CD4-positive, CD25-positive, alpha-beta regulatory T cell (primary cell): Measurements from ENCODE around the gene MAP3K3. TPM values are rescaled to one million over a fixed set of nuclear protein-coding genes. Genes with fewer than 3 reads are reported as not detected.

Experiments used
- ATAC-seq, 2 donors: fragments of 150-1000 bp; cut with Tn5 transposase; one replicate each; pipeline ENCODE4 v1.10.0; 2021; ENCODE audit warnings: low read depth in 2 of 2, moderate number of reproducible peaks in 2 of 2, moderate library complexity in 1 of 2
- DNase-seq, 3 donors: peaks; one replicate each; pipeline versions ENCODE4 v3.0.0 to v3.0.0-alpha.2; 2012 to 2022; ENCODE audit warnings: mixed read lengths in 1 of 3
- H3K27ac ChIP-seq: one replicate; pipeline ENCODE4 v1.7.0; 2013; ENCODE audit warnings: mild to moderate bottlenecking, low read length; ENCODE audit not compliant: insufficient read depth, poor library complexity, severe bottlenecking
- H3K27me3 ChIP-seq: one replicate; pipeline ENCODE4 v1.7.0; 2013; ENCODE audit warnings: low read length; ENCODE audit not compliant: control insufficient read depth, insufficient read depth
- H3K36me3 ChIP-seq: one replicate; pipeline ENCODE4 v1.7.0; 2013; ENCODE audit warnings: mild to moderate bottlenecking, low read length, moderate library complexity; ENCODE audit not compliant: control insufficient read depth, insufficient read depth
- H3K4me1 ChIP-seq: 2 replicates; pipeline ENCODE4 v1.7.0; 2013; ENCODE audit warnings: mild to moderate bottlenecking, low read length; ENCODE audit not compliant: insufficient read depth, control insufficient read depth, poor library complexity, severe bottlenecking
- H3K4me3 ChIP-seq: one replicate; pipeline ENCODE4 v1.7.0; 2013; ENCODE audit warnings: low read depth, mild to moderate bottlenecking, low read length, moderate library complexity
- H3K9me3 ChIP-seq, 2 experiments: 1 replicate in 1 of 2; 2 replicates in 1 of 2; pipeline ENCODE4 v1.7.0; 2013; ENCODE audit warnings: low read length in 2 of 2, mild to moderate bottlenecking in 1 of 2, moderate library complexity in 1 of 2; ENCODE audit not compliant: control insufficient read depth in 2 of 2
- H3K27ac Mint-ChIP-seq, 3 donors: one replicate each; pipeline ENCODE4 v1.8.0; 2020 to 2022; ENCODE audit warnings: mild to moderate bottlenecking in 3 of 3, mixed read lengths in 3 of 3, moderate library complexity in 2 of 3
- H3K27me3 Mint-ChIP-seq: one replicate; pipeline ENCODE4 v1.8.0; 2022; ENCODE audit warnings: mild to moderate bottlenecking, mixed read lengths
- H3K36me3 Mint-ChIP-seq: one replicate; pipeline ENCODE4 v1.8.0; 2020; ENCODE audit warnings: mixed read lengths
- H3K4me1 Mint-ChIP-seq, 4 donors: one replicate each; pipeline ENCODE4 v1.8.0; 2020 to 2022; ENCODE audit warnings: mixed read lengths in 4 of 4, mild to moderate bottlenecking in 1 of 4
- H3K4me3 Mint-ChIP-seq, 4 donors: one replicate each; pipeline ENCODE4 v1.8.0; 2020 to 2022; ENCODE audit warnings: mild to moderate bottlenecking in 4 of 4, mixed read lengths in 4 of 4, moderate library complexity in 3 of 4
- H3K9me3 Mint-ChIP-seq, 7 donors: one replicate each; pipeline ENCODE4 v1.8.0; 2020 to 2022; ENCODE audit warnings: mixed read lengths in 7 of 7, mild to moderate bottlenecking in 3 of 7, moderate library complexity in 2 of 7
- polyA plus RNA-seq, 4 donors: library from polyadenylated mRNA; unstranded; fragments of 300-500 nt; fragmentation: Illumina TruSeq; gene quantifications; one replicate each; pipeline ENCODE4 v1.2.3, GENCODE V29; 2021
- total RNA-seq: library from RNA; stranded (reverse); gene quantifications from one replicate; pipeline ENCODE4 v1.2.3, GENCODE V29; 2022

MAP3K3 gene
- total and polyA plus RNA-seq, 5 donors from 2014 or later = 24.2 to 72.9 (median 28.8) TPM

GRCh38 chr17:63696381-63696961 lies 74.3 kb downstream of the MAP3K3 start:
- H3K4me3 Mint-ChIP-seq = peak overlapping the region; percentile 97 to 99 (median 98)
- peaks cover 22 to 62% (median 39%) of the 10 kb centered on the region in 4 donors for H3K4me1 Mint-ChIP-seq
- peak overlapping the region; percentile 93 for H3K27ac ChIP-seq
- no peaks in the 10 kb centered on the region for H3K27me3 ChIP-seq
- peaks cover 0 to 6% (median 0%) of the 10 kb centered on the region in 7 donors for H3K9me3 Mint-ChIP-seq
- no peaks in the 10 kb centered on the region for H3K9me3 ChIP-seq
- H3K4me1 ChIP-seq = peaks cover 54% of the 10 kb centered on the region
- no peak for ATAC-seq
- peaks cover 42% of the 10 kb centered on the region for H3K36me3 ChIP-seq
- H3K27me3 Mint-ChIP-seq = peaks cover 10% of the 10 kb centered on the region
- H3K27ac Mint-ChIP-seq = peak overlapping the region; percentile 92 to 98 (median 98)
- H3K36me3 Mint-ChIP-seq = peaks cover 23% of the 10 kb centered on the region
- peak overlapping the region; percentile 77 for H3K4me3 ChIP-seq
- peak in 2 of 3 donors; percentile 57 to 76 for DNase-seq

GRCh38 chr17:63697341-63698286 lies 75.4 kb downstream of the MAP3K3 start:
- Mint-ChIP-seq H3K36me3 (peaks cover 25% of the 10 kb centered on the region), H3K27me3 (peaks cover 18% of the 10 kb centered on the region), H3K27ac (peak overlapping the region; percentile 92 to 98 (median 98)), H3K9me3 (peaks cover 0 to 6% (median 0%) of the 10 kb centered on the region in 7 donors), H3K4me3 (peak overlapping the region; percentile 97 to 99 (median 98)), H3K4me1 (peaks cover 23 to 69% (median 43%) of the 10 kb centered on the region in 4 donors)
- DNase-seq (peak; percentile 76 to 92 (median 87)), ATAC-seq (peak; percentile 34 to 35)
- no peaks in the 10 kb centered on the region for H3K9me3 ChIP-seq
- H3K36me3 ChIP-seq = peaks cover 32% of the 10 kb centered on the region
- H3K4me1 ChIP-seq = peaks cover 64% of the 10 kb centered on the region
- peak overlapping the region; percentile 77 for H3K4me3 ChIP-seq
- no peaks in the 10 kb centered on the region for H3K27me3 ChIP-seq
- H3K27ac ChIP-seq = peak overlapping the region; percentile 93

- DNase-seq (peak in 2 of 3 donors; percentile 41 to 53), ATAC-seq (no peak)
- peaks cover 20 to 69% (median 47%) of the 10 kb centered on the region in 4 donors for H3K4me1 Mint-ChIP-seq
- peaks cover 33% of the 10 kb centered on the region for H3K36me3 Mint-ChIP-seq
- Histone ChIP-seq H3K9me3 (no peaks in the 10 kb centered on the region), H3K27me3 (no peaks in the 10 kb centered on the region), H3K4me3 (peak overlapping the region; percentile 77), H3K4me1 (peaks cover 73% of the 10 kb centered on the region), H3K27ac (peak overlapping the region; percentile 93), H3K36me3 (peaks cover 27% of the 10 kb centered on the region)
- H3K4me3 Mint-ChIP-seq = peak overlapping the region; percentile 97 to 99 (median 98)
- peaks cover 18% of the 10 kb centered on the region for H3K27me3 Mint-ChIP-seq
- H3K27ac Mint-ChIP-seq = peak overlapping the region; percentile 92 to 98 (median 98)
- H3K9me3 Mint-ChIP-seq = peaks cover 0 to 6% (median 0%) of the 10 kb centered on the region in 7 donors
Measured at GRCh38 chr17:63698381-63698885, 76.2 kb downstream of the MAP3K3 start.

GRCh38 chr17:63698886-63699637 lies 76.8 kb downstream of the MAP3K3 start:
- Mint-ChIP-seq H3K4me3 (peak overlapping the region; percentile 97 to 99 (median 98)), H3K4me1 (peaks cover 20 to 69% (median 49%) of the 10 kb centered on the region in 4 donors), H3K27me3 (peaks cover 18% of the 10 kb centered on the region), H3K36me3 (peaks cover 39% of the 10 kb centered on the region), H3K9me3 (peaks cover 0 to 6% (median 0%) of the 10 kb centered on the region in 7 donors), H3K27ac (peak overlapping the region; percentile 92 to 98 (median 92))
- Histone ChIP-seq H3K4me1 (peaks cover 79% of the 10 kb centered on the region), H3K9me3 (no peaks in the 10 kb centered on the region), H3K36me3 (peaks cover 21% of the 10 kb centered on the region), H3K27ac (peak overlapping the region; percentile 93), H3K27me3 (no peaks in the 10 kb centered on the region), H3K4me3 (peak overlapping the region; percentile 77)
- DNase-seq = peak; percentile 82 to 97 (median 95)
- peak; percentile 47 to 48 for ATAC-seq

GRCh38 chr17:63699638-63700527 lies 77.7 kb downstream of the MAP3K3 start, which contains the start of gene LIMD2:
TSS of gene LIMD2 (minus strand) at chr17:63700125. CDS start at chr17:63699298, 827 bp downstream.
- Histone ChIP-seq H3K36me3 (peaks cover 20% of the 10 kb centered on the region), H3K27ac (peak within 1 kb of the TSS; percentile 93), H3K4me3 (peak within 1 kb of the TSS; percentile 80), H3K9me3 (no peaks in the 10 kb centered on the region), H3K4me1 (peaks cover 81% of the 10 kb centered on the region), H3K27me3 (no peaks in the 10 kb centered on the region)
- peak within 1 kb of the TSS; percentile 98 to 99 (median 98) for H3K27ac Mint-ChIP-seq
- peaks cover 19 to 68% (median 49%) of the 10 kb centered on the region in 4 donors for H3K4me1 Mint-ChIP-seq
- peak within 1 kb of the TSS; percentile 98 to 100 (median 99) for H3K4me3 Mint-ChIP-seq
- ATAC-seq = peak; percentile 26 to 29
- DNase-seq = peak; percentile 80 to 87 (median 86)
- H3K36me3 Mint-ChIP-seq = peaks cover 39% of the 10 kb centered on the region
- H3K9me3 Mint-ChIP-seq = peaks cover 0 to 6% (median 0%) of the 10 kb centered on the region in 7 donors
- peaks cover 14% of the 10 kb centered on the region for H3K27me3 Mint-ChIP-seq

- DNase-seq (peak; percentile 42 to 81 (median 63)), ATAC-seq (peak; percentile 5 to 12)
- Mint-ChIP-seq H3K9me3 (peaks cover 0 to 6% (median 0%) of the 10 kb centered on the region in 7 donors), H3K4me3 (peak overlapping the region; percentile 95 to 100 (median 98)), H3K27me3 (peaks cover 12% of the 10 kb centered on the region), H3K27ac (peak overlapping the region; percentile 98 to 99 (median 98)), H3K36me3 (peaks cover 44% of the 10 kb centered on the region), H3K4me1 (peaks cover 17 to 68% (median 48%) of the 10 kb centered on the region in 4 donors)
- H3K4me3 ChIP-seq = peak overlapping the region; percentile 80
- H3K9me3 ChIP-seq = no peaks in the 10 kb centered on the region
- peaks cover 20% of the 10 kb centered on the region for H3K36me3 ChIP-seq
- H3K27me3 ChIP-seq = no peaks in the 10 kb centered on the region
- H3K4me1 ChIP-seq = peaks cover 81% of the 10 kb centered on the region
- peak overlapping the region; percentile 93 for H3K27ac ChIP-seq
Measured at GRCh38 chr17:63700528-63701455, 78.6 kb downstream of the MAP3K3 start.
